ENCODE measurements around the gene STK26. TPM values are rescaled to one million over a fixed set of nuclear protein-coding genes. Genes with fewer than 3 reads are reported as not detected.

STK26 gene
- polyA plus RNA-seq (8.1 and 8.8 TPM in 2 replicates), polyA minus RNA-seq (7.1 and 9.7 TPM in 2 replicates)

- no peak for TF ChIP-seq CTCF (IDR thresholded peaks at IDR 0.05; ENCODE audit: poor library complexity, severe bottlenecking)
- no peak for TF ChIP-seq MXI1 (conservative IDR thresholded peaks at IDR 0.05; ENCODE audit: poor library complexity, severe bottlenecking)
- TF ChIP-seq TAF1 (IDR thresholded peaks at IDR 0.05; ENCODE audit: low read depth), result no peak
- TF ChIP-seq SMC3 (conservative IDR thresholded peaks at IDR 0.05; ENCODE audit: poor library complexity), result no peak
- TF ChIP-seq EZH2 (IDR thresholded peaks at IDR 0.05; ENCODE audit: borderline replicate concordance, insufficient read depth, low read length, poor library complexity, severe bottlenecking), result no peak
- TF ChIP-seq EP300 (conservative IDR thresholded peaks at IDR 0.05; ENCODE audit: poor library complexity, severe bottlenecking), result no peak
- TF ChIP-seq RAD21 (conservative IDR thresholded peaks at IDR 0.05), result no peak
- TF ChIP-seq POLR2AphosphoS5 (IDR thresholded peaks at IDR 0.05), result no peak
- TF ChIP-seq, protein P1, sequence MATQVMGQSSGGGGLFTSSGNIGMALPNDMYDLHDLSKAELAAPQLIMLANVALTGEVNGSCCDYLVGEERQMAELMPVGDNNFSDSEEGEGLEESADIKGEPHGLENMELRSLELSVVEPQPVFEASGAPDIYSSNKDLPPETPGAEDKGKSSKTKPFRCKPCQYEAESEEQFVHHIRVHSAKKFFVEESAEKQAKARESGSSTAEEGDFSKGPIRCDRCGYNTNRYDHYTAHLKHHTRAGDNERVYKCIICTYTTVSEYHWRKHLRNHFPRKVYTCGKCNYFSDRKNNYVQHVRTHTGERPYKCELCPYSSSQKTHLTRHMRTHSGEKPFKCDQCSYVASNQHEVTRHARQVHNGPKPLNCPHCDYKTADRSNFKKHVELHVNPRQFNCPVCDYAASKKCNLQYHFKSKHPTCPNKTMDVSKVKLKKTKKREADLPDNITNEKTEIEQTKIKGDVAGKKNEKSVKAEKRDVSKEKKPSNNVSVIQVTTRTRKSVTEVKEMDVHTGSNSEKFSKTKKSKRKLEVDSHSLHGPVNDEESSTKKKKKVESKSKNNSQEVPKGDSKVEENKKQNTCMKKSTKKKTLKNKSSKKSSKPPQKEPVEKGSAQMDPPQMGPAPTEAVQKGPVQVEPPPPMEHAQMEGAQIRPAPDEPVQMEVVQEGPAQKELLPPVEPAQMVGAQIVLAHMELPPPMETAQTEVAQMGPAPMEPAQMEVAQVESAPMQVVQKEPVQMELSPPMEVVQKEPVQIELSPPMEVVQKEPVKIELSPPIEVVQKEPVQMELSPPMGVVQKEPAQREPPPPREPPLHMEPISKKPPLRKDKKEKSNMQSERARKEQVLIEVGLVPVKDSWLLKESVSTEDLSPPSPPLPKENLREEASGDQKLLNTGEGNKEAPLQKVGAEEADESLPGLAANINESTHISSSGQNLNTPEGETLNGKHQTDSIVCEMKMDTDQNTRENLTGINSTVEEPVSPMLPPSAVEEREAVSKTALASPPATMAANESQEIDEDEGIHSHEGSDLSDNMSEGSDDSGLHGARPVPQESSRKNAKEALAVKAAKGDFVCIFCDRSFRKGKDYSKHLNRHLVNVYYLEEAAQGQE (IDR thresholded peaks at IDR 0.05; ENCODE audit: borderline replicate concordance), result no peak
- H3K4me3 ChIP-seq (ENCODE audit: low read length), result peak within 1 kb of the TSS; percentile 85
- no peaks in the 10 kb centered on the region for H3K36me3 ChIP-seq (ENCODE audit: insufficient read depth, low read length)
- no peaks in the 10 kb centered on the region for H3K9me2 ChIP-seq (ENCODE audit: insufficient read depth, low read length)
- H3K9ac ChIP-seq (ENCODE audit: low read length), result peak within 1 kb of the TSS; percentile 47
- no peaks in the 10 kb centered on the region for H4K20me1 ChIP-seq (ENCODE audit: insufficient read depth)
- H3K79me2 ChIP-seq (replicated peaks; ENCODE audit: insufficient read depth, low read length), result peaks cover 17% of the 10 kb centered on the region
- H3K4me2 ChIP-seq (ENCODE audit: low read length), result peak within 1 kb of the TSS; percentile 30
- H3K27me3 ChIP-seq (ENCODE audit: insufficient read depth, low read depth, low read length), result no peaks in the 10 kb centered on the region
- no peaks in the 10 kb centered on the region for H3K9me3 ChIP-seq (ENCODE audit: low read length)
- H2AFZ ChIP-seq (ENCODE audit: low read depth, low read length), result no peak within 1 kb of the TSS
- no peaks in the 10 kb centered on the region for H3F3A ChIP-seq (ENCODE audit: insufficient read depth, low read length, poor library complexity, severe bottlenecking)
- H3K27ac ChIP-seq (ENCODE audit: low read length), result no peak within 1 kb of the TSS
Measured at GRCh38 chrX:132022967-132023895, at the start of gene STK26. Gene STK26, plus strand, starts transcription at chrX:132023302. Its CDS starts 316 bp downstream, at chrX:132023618.

GRCh38 chrX:131975851-131976250 is 47.3 kb upstream of the STK26 start:
- Histone ChIP-seq H3K27ac (ENCODE audit: low read length) (no peak overlapping the region), H3K79me2 (replicated peaks; ENCODE audit: insufficient read depth, low read length) (no peaks in the 10 kb centered on the region), H3K36me3 (ENCODE audit: insufficient read depth, low read length) (no peaks in the 10 kb centered on the region), H3K27me3 (ENCODE audit: insufficient read depth, low read depth, low read length) (no peaks in the 10 kb centered on the region), H3K9ac (ENCODE audit: low read length) (no peak overlapping the region), H2AFZ (ENCODE audit: low read depth, low read length) (no peak overlapping the region), H3K4me3 (ENCODE audit: low read length) (no peak overlapping the region), H3K9me3 (ENCODE audit: low read length) (no peaks in the 10 kb centered on the region), H4K20me1 (ENCODE audit: insufficient read depth) (no peaks in the 10 kb centered on the region), H3K4me2 (ENCODE audit: low read length) (no peak overlapping the region), H3K9me2 (ENCODE audit: insufficient read depth, low read length) (no peaks in the 10 kb centered on the region), H3F3A (ENCODE audit: insufficient read depth, low read length, poor library complexity, severe bottlenecking) (no peaks in the 10 kb centered on the region)
- TF ChIP-seq, protein P1 (IDR thresholded peaks at IDR 0.05; ENCODE audit: borderline replicate concordance), result no peak
- TF ChIP-seq RAD21 (conservative IDR thresholded peaks at IDR 0.05) (no peak), POLR2AphosphoS5 (IDR thresholded peaks at IDR 0.05) (no peak), MXI1 (conservative IDR thresholded peaks at IDR 0.05; ENCODE audit: poor library complexity, severe bottlenecking) (no peak), TAF1 (IDR thresholded peaks at IDR 0.05; ENCODE audit: low read depth) (no peak), EP300 (conservative IDR thresholded peaks at IDR 0.05; ENCODE audit: poor library complexity, severe bottlenecking) (no peak), EZH2 (IDR thresholded peaks at IDR 0.05; ENCODE audit: borderline replicate concordance, insufficient read depth, low read length, poor library complexity, severe bottlenecking) (no peak), SMC3 (conservative IDR thresholded peaks at IDR 0.05; ENCODE audit: poor library complexity) (no peak), CTCF (IDR thresholded peaks at IDR 0.05; ENCODE audit: poor library complexity, severe bottlenecking) (no peak)
